ENCODE data around the gene ARHGEF37.
"Not testable (repeated sequence)": the region's sequence is repeated elsewhere in the genome, so short reads cannot be mapped to it uniquely, and the experiment has no call there.

The ARHGEF37 gene, protein sequence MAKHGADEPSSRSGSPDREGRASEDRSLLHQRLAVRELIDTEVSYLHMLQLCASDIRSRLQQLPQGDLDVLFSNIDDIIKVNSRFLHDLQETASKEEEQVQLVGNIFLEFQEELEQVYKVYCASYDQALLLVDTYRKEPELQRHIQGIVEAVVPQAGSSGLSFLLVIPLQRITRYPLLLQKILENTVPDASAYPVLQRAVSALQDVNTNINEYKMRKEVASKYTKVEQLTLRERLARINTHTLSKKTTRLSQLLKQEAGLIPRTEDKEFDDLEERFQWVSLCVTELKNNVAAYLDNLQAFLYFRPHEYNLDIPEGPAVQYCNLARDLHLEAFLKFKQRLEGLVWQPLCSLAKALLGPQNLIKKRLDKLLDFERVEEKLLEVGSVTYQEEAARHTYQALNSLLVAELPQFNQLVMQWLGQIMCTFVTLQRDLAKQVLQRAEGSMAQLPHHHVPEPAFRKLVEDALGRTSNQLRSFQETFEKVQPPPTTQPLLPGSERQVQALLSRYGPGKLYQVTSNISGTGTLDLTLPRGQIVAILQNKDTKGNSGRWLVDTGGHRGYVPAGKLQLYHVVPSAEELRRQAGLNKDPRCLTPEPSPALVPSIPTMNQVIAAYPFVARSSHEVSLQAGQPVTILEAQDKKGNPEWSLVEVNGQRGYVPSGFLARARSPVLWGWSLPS

DNA sequence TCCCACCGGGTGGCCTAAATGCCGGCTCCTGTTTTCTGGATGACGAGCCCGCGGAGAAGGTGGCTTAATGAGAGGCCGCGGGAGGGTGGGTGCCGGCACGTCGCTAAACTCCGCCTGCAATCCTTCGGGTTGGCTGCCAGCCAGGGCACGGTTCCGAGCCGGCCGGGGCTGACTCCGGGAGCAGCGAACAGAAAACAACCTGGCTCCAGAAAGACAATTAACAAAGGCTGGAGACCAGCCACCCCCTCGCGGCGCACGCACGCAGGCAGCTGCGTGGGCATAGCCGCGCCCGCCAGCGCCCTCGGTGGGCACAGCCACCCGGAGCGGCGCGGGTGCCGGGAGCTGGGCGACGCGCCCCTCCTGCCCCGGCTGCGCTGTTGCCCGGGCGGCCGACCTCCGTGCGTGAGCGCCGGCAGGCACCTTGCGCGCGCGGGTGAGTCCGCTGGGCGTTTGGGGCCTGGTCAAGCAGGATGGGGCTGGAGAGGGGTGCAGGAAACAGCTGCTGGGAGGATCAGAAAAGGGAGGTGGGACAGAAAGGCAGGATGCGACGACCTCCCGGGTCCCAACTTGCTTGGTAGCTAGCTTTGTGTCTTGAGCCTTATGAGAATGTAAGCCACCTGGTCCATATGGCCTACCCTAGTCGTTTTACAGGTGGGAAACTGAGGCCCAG lies at the start of gene ARHGEF37:
Gene ARHGEF37, plus strand, starts transcription at position 307 of the 670 bp plus-strand sequence. CDS start 16,272 bp downstream, outside the sequence.
- DNase-seq (ENCODE audit: low read depth in 3 of 3) = peak in 2 of 3 experiments; percentile 11 to 48

GRCh38 chr5:149532413-149532812 lies 48.9 kb upstream of the ARHGEF37 start:
- no peak for DNase-seq (ENCODE audit: low read depth in 3 of 3)

DNA sequence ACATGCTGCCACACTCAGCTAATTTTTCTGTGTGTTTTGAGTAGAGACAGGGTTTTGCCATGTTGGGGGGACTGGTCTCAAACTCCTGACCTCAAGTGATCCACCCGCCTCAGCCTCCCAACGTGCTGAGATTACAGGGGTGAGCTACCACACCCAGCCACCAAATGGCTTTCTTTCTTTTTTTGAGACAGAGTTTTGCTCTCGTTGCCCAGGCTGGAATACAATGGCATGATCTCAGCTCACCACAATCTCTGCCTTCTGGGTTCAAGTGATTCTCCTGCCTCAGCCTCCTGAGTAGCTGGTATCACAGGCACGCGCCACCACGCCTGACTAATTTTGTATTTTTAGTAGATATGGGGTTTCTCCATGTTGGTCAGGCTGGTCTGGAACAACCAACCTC lies 45.5 kb upstream of the ARHGEF37 start:
- DNase-seq (ENCODE audit: low read depth in 3 of 3) = not testable (repeated sequence)

DNA sequence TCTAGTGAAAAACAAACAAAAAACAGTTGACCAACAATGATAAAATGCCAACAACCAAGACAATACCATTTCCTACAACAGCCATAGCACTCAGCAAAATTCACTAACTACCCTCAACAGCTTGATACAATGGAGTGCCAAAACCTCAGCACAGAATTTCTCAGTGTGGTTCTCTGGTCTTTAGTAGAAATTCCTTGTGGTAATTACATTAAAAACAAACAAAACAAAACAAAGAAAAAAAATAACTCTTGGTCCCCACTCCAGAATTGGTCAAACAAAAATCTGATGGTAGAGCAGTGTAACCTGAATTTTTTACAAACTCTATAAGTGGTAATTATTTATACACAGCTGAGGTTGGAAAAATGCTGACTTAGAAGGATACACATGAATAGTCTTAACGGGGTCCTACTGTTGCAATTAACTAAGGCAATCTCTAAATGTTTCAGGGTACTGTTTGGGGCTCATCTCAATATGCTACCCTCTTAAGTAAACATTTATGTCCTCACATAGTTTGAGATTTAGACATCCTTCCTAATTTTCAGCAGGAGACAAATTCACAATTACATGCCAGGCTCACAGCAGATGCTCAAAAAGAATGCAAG lies 43.8 kb upstream of the ARHGEF37 start:
- DNase-seq (ENCODE audit: low read depth in 3 of 3) = no peak

GRCh38 chr5:149540089-149540488 lies 41.2 kb upstream of the ARHGEF37 start:
- DNase-seq (ENCODE audit: low read depth in 3 of 3) = no peak

DNA sequence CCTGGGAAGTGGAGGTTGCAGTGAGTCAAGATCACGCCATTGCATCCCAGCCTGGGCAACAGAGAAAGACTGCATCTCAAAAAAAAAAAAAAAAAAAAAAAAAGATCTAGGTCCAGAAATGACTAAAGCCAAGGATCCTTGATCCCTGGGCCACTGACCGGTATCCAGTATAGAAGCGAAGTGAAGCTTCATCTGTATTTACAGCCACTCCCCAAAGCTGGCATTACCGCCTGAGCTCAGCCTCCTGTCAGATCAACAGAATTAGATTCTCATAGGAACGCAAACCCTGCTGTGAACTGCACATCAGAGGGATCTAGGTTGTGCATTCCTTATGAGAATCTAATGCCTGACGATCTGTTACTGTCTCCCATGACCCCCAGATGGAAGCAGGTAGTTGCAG lies 39.4 kb upstream of the ARHGEF37 start:
- DNase-seq (ENCODE audit: low read depth in 3 of 3) = no peak

DNA sequence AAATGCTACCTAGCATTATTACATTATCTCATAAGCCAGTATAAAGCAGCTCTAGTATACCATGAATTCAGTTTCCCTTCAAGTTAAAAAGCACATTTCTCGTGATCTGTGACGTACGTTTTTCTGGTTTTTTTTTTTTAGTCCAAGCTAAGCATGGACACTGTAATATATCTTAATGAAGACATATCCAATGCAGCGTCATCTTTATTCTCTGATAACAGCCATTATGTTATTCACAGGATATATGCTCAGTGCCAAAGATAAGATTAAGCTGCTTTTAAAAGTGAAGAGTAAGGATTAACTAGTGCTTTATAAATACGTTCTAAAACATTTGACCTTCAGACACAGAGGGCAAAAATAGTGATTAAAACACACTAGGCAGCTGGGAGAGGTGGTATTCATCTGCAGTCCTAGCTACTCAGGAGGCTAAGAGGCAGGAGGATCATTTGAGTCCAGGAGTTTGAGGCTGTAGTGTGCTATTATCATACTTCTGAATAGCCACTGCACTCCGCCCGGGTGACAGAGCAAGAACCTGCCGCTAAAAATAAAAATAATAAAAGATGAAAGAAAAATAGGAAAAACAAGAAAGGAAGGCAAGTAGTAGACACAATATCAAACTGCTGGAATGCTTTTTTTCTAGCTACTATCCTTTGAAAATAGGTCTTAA lies 37.8 kb upstream of the ARHGEF37 start:
- no peak for DNase-seq (ENCODE audit: low read depth in 3 of 3)

- no peak for DNase-seq (ENCODE audit: low read depth in 3 of 3)
Observed at GRCh38 chr5:149544028-149544420, 37.3 kb upstream of the ARHGEF37 start.

GRCh38 chr5:149545327-149545726 lies 36.0 kb upstream of the ARHGEF37 start:
- DNase-seq (ENCODE audit: low read depth in 3 of 3) = no peak

- no peak for DNase-seq (ENCODE audit: low read depth in 3 of 3)
Observed at GRCh38 chr5:149546974-149547373, 34.3 kb upstream of the ARHGEF37 start.

- DNase-seq (ENCODE audit: low read depth in 3 of 3) = peak in 1 of 3 experiments; percentile 16
Observed at GRCh38 chr5:149549461-149550267, 31.6 kb upstream of the ARHGEF37 start.

- peak in 1 of 3 experiments; percentile 5 for DNase-seq (ENCODE audit: low read depth in 3 of 3)
Observed at GRCh38 chr5:149550268-149550583, 31.1 kb upstream of the ARHGEF37 start.

GRCh38 chr5:149550594-149551226 lies 30.6 kb upstream of the ARHGEF37 start:
- no peak for DNase-seq (ENCODE audit: low read depth in 3 of 3)

GRCh38 chr5:149551227-149552037 lies 29.9 kb upstream of the ARHGEF37 start, which contains the start of gene CSNK1A1:
Gene CSNK1A1, minus strand, starts transcription at chr5:149551439. Its CDS starts 475 bp downstream, at chr5:149550964.
- peak; percentile 98 to 99 (median 99) for DNase-seq (ENCODE audit: low read depth in 3 of 3)

DNA sequence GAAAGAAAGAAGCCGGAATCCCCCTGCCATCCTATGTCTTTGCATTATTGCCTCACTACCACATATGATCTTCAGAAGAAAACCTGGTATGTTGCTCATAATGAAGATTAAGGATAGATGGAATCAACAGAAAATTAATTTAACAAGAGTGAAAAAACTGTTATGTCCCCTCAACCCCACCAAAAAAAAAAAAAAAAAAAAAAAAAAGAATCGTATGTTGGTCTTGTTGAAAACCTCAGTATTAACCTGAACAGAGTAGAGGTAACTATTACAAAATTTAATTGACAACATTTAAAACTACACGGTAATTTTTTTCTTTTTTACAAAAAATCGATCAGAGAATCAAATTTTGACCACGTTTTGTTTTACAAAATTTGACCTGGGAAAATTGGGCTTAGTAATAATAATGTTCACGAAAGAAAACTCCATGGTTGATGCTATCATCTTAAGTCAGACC lies 29.2 kb upstream of the ARHGEF37 start:
- DNase-seq (ENCODE audit: low read depth in 3 of 3) = no peak

GRCh38 chr5:149552553-149553160 lies 28.6 kb upstream of the ARHGEF37 start:
- no peak for DNase-seq (ENCODE audit: low read depth in 3 of 3)

DNA sequence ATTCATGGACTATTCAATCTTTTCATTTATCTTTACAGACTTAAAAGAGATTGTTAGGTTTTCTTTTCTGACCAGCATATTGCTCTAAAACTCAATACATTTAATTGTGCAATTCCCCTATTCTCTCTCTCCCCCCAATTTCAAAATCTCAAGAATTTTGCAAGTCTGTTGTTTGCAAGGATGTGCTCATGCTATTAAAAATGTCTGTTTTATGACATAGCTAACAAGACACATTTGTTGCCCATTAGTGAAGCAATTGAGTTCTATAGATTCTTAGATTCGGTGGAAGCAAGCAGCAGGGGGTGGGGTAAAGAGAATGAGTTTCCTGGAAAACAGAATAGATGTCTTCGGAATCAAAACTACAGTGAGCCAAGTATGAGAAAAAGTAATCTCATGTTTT lies 21.6 kb upstream of the ARHGEF37 start:
- no peak for DNase-seq (ENCODE audit: low read depth in 3 of 3)

DNA sequence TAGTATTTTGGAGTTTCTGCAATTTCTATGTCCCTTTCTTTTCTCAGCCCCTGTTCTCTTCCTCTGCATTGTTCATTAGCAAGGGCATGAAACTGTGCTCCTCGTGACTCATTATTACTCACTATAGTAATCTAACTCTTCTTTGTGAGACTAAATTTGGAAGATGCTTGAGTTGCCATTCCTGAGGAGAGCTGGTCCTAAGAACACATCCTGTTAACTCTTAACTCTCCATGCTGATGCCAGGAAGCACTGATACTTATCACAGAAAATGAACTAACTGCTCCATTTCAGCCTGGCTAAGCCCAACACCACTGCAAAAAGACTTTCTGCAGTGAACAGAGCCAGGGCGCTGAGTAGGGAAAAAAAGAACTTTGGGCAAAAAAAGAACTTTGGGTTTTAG lies 19.4 kb upstream of the ARHGEF37 start:
- no peak for DNase-seq (ENCODE audit: low read depth in 3 of 3)

DNA sequence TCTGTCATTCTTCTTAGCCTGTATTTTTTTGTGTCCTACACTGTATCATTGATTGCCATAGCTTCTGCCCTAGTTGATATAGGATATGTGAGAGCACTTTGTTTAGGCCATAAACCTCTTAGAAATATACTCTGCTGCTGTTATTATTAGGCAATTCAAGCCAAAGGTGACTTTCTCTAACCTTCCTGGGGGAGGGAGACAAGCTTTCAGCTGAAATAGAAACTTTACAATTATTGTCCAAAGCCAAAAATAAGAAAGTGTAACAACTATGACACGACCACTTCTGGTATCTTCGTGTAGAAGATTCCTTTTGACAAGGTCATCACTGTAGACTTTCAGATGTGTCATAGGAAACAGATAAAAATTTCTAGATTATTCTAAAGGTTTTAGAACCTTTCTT lies 17.8 kb upstream of the ARHGEF37 start:
- no peak for DNase-seq (ENCODE audit: low read depth in 3 of 3)

Measured in stimulated activated CD4-positive, alpha-beta T cell treated with anti-CD3 and anti-CD28 coated beads, TNF-alpha, amount 100 ng/mL, for 24 hours (primary cell).